GM12891 (cell line): Measurements from ENCODE around the gene ABHD18.
"Not testable (repeated sequence)": the region's sequence is repeated elsewhere in the genome, so short reads cannot be mapped to it uniquely, and the experiment has no call there.

ENCODE experiments used
- DNase-seq: peaks from one replicate; pipeline ENCODE4 v3.0.0; 2011; ENCODE audit warnings: low spot score; ENCODE audit not compliant: insufficient read length
- FAIRE-seq: peaks from 2 replicates; lab custom pipeline; 2011; peaks lifted over from hg19 to GRCh38; lab: Jason Lieb, UNC
- PAX5 ChIP-seq: IDR thresholded peaks from 2 replicates; pipeline ENCODE4 v1.6.1; 2011; ENCODE audit warnings: low read length, moderate library complexity, mild to moderate bottlenecking; ENCODE audit not compliant: insufficient read depth, severe bottlenecking
- POLR2A ChIP-seq: IDR thresholded peaks from 2 replicates; pipeline ENCODE4 v1.6.1; 2011; ENCODE audit warnings: low read depth, low read length, control low read depth
- POLR2AphosphoS5 ChIP-seq: IDR thresholded peaks from 2 replicates; pipeline ENCODE4 v1.6.1; 2011; ENCODE audit warnings: low read depth, low read length, control low read depth
- POU2F2 ChIP-seq: IDR thresholded peaks from 2 replicates; pipeline ENCODE4 v1.6.1; 2011; ENCODE audit warnings: low read depth, mild to moderate bottlenecking, control low read depth, low read length, moderate library complexity
- SPI1 ChIP-seq: IDR thresholded peaks from 2 replicates; pipeline ENCODE4 v1.6.1; 2011; ENCODE audit warnings: low read depth, low read length, control low read depth
- TAF1 ChIP-seq: IDR thresholded peaks from 2 replicates; pipeline ENCODE4 v1.6.1; 2011; ENCODE audit warnings: low read depth, low read length, control low read depth

The ABHD18 gene

GRCh38 chr4:127985989-127986388 is 20.8 kb downstream of the ABHD18 start:
- TF ChIP-seq TAF1, result no peak
- no peak for TF ChIP-seq SPI1
- no peak for DNase-seq
- FAIRE-seq, result no peak

- TF ChIP-seq PAX5 (no peak), POLR2A (no peak), POLR2AphosphoS5 (no peak)
- FAIRE-seq (no peak), DNase-seq (no peak)
Measured at GRCh38 chr4:127988638-127989037, 23.4 kb downstream of the ABHD18 start.

- TF ChIP-seq POU2F2, result no peak
- no peak for TF ChIP-seq PAX5
- TF ChIP-seq POLR2A, result no peak
- TF ChIP-seq POLR2AphosphoS5, result no peak
- no peak for TF ChIP-seq SPI1
- TF ChIP-seq TAF1, result no peak
- FAIRE-seq, result no peak
- DNase-seq, result no peak
Measured at GRCh38 chr4:127993151-127993550, 27.9 kb downstream of the ABHD18 start.

DNA sequence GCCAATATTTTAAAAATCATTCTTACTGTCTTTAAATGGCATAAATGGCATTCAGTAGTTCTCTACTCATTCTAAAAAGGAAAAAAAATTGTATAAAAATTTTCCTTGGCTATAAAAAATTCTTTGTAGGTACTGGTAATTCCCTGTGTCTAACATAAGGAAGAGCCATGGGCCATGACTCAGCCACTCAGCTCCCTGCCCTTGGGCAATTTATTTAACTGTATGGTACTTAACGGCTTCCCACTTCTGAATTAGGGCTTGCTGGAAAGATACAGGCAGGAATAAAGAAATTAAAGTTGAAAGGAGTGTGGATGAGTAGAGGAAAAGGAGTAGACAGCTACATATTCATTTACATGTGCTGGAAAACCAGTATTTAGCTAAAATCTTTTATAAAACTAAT is 30.6 kb downstream of the ABHD18 start:
- DNase-seq (no peak), FAIRE-seq (no peak)
- TF ChIP-seq POU2F2 (no peak), POLR2AphosphoS5 (no peak), PAX5 (no peak), TAF1 (no peak), POLR2A (no peak), SPI1 (no peak)

- not testable (repeated sequence) for DNase-seq, FAIRE-seq
Measured at GRCh38 chr4:127996521-127996920, 31.3 kb downstream of the ABHD18 start.

- DNase-seq (peak; percentile 19), FAIRE-seq (peak; percentile 91)
- TF ChIP-seq POLR2A (no peak), POU2F2 (no peak), SPI1 (peak; percentile 88), TAF1 (no peak), POLR2AphosphoS5 (no peak), PAX5 (no peak)
Measured at GRCh38 chr4:127997534-127998388, 32.6 kb downstream of the ABHD18 start.

GRCh38 chr4:128006592-128006991 is 41.4 kb downstream of the ABHD18 start:
- DNase-seq, result no peak
- no peak for FAIRE-seq
- TF ChIP-seq POLR2AphosphoS5 (no peak), POLR2A (no peak), POU2F2 (no peak), PAX5 (no peak), TAF1 (no peak), SPI1 (no peak)

GRCh38 chr4:128009428-128009827 is 44.2 kb downstream of the ABHD18 start:
- DNase-seq (no peak), FAIRE-seq (no peak)
- TF ChIP-seq POLR2AphosphoS5 (no peak), POU2F2 (no peak), TAF1 (no peak), POLR2A (no peak), SPI1 (peak; percentile 40)

- no peak for DNase-seq
- TF ChIP-seq POU2F2 (no peak), POLR2A (no peak), SPI1 (no peak), POLR2AphosphoS5 (no peak), PAX5 (no peak)
- no peak for FAIRE-seq
Measured at GRCh38 chr4:128025319-128025718, 60.1 kb downstream of the ABHD18 start.

- TF ChIP-seq PAX5 (no peak), POLR2A (no peak), SPI1 (no peak), POLR2AphosphoS5 (no peak), POU2F2 (no peak), TAF1 (no peak)
- DNase-seq (no peak), FAIRE-seq (no peak)
Measured at GRCh38 chr4:128029907-128030306, 64.7 kb downstream of the ABHD18 start.

GRCh38 chr4:128031756-128032384 is 66.7 kb downstream of the ABHD18 start:
- DNase-seq (no peak), FAIRE-seq (no peak)
- TF ChIP-seq POLR2AphosphoS5, result no peak
- no peak for TF ChIP-seq PAX5
- TF ChIP-seq SPI1, result no peak
